ENCODE measurements around the gene SMURF2. TPM values are rescaled to one million over a fixed set of nuclear protein-coding genes. Genes with fewer than 3 reads are reported as not detected.

The SMURF2 gene
- polyA plus RNA-seq, 2 of the 4 experiments (the other 2 are of a cell fraction) = 16.7 to 26.3 TPM

GRCh38 chr17:64596988-64597387 is 65.1 kb downstream of the SMURF2 start:
- H3K4me3 ChIP-seq = no peak overlapping the region
- ChIA-PET CTCF (interaction anchor here (1.0 to 2.0 kb wide), 5 partner anchors 18 to 90 kb away, joined by 3 to 4 read pairs (median 4); partner anchors contain the start of genes CEP95 and DDX5), POLR2A (interaction anchor here (1.2 kb wide), 1 partner anchor 92 kb away, joined by 3 read pairs; no protein-coding TSS in a partner anchor)
- no peak for FAIRE-seq
- no peak overlapping the region for H3K27ac ChIP-seq
- DNase-seq (ENCODE audit: low read depth in 1 of 2, low spot score in 1 of 2) = no peak
- H3K4me1 ChIP-seq = no peaks in the 10 kb centered on the region
- no peaks in the 10 kb centered on the region for H3K9me3 ChIP-seq
- TF ChIP-seq NFE2L2 (conservative IDR thresholded peaks at IDR 0.05; ENCODE audit: low read length) = no peak
- TF ChIP-seq, protein P1, sequence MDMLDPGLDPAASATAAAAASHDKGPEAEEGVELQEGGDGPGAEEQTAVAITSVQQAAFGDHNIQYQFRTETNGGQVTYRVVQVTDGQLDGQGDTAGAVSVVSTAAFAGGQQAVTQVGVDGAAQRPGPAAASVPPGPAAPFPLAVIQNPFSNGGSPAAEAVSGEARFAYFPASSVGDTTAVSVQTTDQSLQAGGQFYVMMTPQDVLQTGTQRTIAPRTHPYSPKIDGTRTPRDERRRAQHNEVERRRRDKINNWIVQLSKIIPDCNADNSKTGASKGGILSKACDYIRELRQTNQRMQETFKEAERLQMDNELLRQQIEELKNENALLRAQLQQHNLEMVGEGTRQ (IDR thresholded peaks at IDR 0.05) = no peak
- TF ChIP-seq HOXB13 (CRISPR knock-in tag; IDR thresholded peaks at IDR 0.05; ENCODE audit: low read depth) = no peak
- no peak for TF ChIP-seq CBX2 (IDR thresholded peaks at IDR 0.05; ENCODE audit: borderline replicate concordance, low read depth)
- TF ChIP-seq, protein P2, sequence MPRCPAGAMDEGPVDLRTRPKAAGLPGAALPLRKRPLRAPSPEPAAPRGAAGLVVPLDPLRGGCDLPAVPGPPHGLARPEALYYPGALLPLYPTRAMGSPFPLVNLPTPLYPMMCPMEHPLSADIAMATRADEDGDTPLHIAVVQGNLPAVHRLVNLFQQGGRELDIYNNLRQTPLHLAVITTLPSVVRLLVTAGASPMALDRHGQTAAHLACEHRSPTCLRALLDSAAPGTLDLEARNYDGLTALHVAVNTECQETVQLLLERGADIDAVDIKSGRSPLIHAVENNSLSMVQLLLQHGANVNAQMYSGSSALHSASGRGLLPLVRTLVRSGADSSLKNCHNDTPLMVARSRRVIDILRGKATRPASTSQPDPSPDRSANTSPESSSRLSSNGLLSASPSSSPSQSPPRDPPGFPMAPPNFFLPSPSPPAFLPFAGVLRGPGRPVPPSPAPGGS (IDR thresholded peaks at IDR 0.05) = no peak
- TF ChIP-seq, protein P3, sequence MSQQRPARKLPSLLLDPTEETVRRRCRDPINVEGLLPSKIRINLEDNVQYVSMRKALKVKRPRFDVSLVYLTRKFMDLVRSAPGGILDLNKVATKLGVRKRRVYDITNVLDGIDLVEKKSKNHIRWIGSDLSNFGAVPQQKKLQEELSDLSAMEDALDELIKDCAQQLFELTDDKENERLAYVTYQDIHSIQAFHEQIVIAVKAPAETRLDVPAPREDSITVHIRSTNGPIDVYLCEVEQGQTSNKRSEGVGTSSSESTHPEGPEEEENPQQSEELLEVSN (IDR thresholded peaks at IDR 0.05; ENCODE audit: borderline replicate concordance, low read depth) = no peak
- no peak for TF ChIP-seq ESRRA (IDR thresholded peaks at IDR 0.05; ENCODE audit: borderline replicate concordance, low read length)
- no peak for TF ChIP-seq HOXA7 (CRISPR knock-in tag; IDR thresholded peaks at IDR 0.05)
- no peak for TF ChIP-seq POLR2A (IDR thresholded peaks at IDR 0.05; ENCODE audit: low read length)
- no peak for TF ChIP-seq NR3C1 (IDR thresholded peaks at IDR 0.05)
- no peak for TF ChIP-seq TFCP2L1 (CRISPR knock-in tag; IDR thresholded peaks at IDR 0.05)
- TF ChIP-seq ATOH8 (CRISPR knock-in tag; IDR thresholded peaks at IDR 0.05; ENCODE audit: low read depth) = no peak
- no peak for TF ChIP-seq RAD21 (conservative IDR thresholded peaks at IDR 0.05 in 1 of 2, IDR thresholded peaks at IDR 0.05 in 1 of 2)
- TF ChIP-seq MAX (IDR thresholded peaks at IDR 0.05) = no peak
- TF ChIP-seq MAFK (IDR thresholded peaks at IDR 0.05; ENCODE audit: partially characterized antibody) = no peak
- no peak for TF ChIP-seq EHF (CRISPR knock-in tag; IDR thresholded peaks at IDR 0.05)
- TF ChIP-seq, protein P4, sequence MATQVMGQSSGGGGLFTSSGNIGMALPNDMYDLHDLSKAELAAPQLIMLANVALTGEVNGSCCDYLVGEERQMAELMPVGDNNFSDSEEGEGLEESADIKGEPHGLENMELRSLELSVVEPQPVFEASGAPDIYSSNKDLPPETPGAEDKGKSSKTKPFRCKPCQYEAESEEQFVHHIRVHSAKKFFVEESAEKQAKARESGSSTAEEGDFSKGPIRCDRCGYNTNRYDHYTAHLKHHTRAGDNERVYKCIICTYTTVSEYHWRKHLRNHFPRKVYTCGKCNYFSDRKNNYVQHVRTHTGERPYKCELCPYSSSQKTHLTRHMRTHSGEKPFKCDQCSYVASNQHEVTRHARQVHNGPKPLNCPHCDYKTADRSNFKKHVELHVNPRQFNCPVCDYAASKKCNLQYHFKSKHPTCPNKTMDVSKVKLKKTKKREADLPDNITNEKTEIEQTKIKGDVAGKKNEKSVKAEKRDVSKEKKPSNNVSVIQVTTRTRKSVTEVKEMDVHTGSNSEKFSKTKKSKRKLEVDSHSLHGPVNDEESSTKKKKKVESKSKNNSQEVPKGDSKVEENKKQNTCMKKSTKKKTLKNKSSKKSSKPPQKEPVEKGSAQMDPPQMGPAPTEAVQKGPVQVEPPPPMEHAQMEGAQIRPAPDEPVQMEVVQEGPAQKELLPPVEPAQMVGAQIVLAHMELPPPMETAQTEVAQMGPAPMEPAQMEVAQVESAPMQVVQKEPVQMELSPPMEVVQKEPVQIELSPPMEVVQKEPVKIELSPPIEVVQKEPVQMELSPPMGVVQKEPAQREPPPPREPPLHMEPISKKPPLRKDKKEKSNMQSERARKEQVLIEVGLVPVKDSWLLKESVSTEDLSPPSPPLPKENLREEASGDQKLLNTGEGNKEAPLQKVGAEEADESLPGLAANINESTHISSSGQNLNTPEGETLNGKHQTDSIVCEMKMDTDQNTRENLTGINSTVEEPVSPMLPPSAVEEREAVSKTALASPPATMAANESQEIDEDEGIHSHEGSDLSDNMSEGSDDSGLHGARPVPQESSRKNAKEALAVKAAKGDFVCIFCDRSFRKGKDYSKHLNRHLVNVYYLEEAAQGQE (IDR thresholded peaks at IDR 0.05) = no peak
- no peak for TF ChIP-seq FOSB (CRISPR knock-in tag; IDR thresholded peaks at IDR 0.05)
- no peak overlapping the region for H3K4me2 ChIP-seq
- no peak for ATAC-seq
- 90% methylated on average over 1 of the region's 1 CpG for WGBS (ENCODE audit: missing lambda C conversion rate)

- Histone ChIP-seq H3K4me1 (no peaks in the 10 kb centered on the region), H3K9me3 (no peaks in the 10 kb centered on the region), H3K27ac (no peak overlapping the region), H3K4me2 (no peak overlapping the region), H3K4me3 (no peak overlapping the region)
- DNase-seq (ENCODE audit: low read depth in 1 of 2, low spot score in 1 of 2) = no peak
- TF ChIP-seq SMC3 (IDR thresholded peaks at IDR 0.05) (no peak), TFCP2L1 (CRISPR knock-in tag; IDR thresholded peaks at IDR 0.05) (no peak), FOSB (CRISPR knock-in tag; IDR thresholded peaks at IDR 0.05) (no peak), FOSL2 (IDR thresholded peaks at IDR 0.05) (no peak), FOSL2 (CRISPR knock-in tag; IDR thresholded peaks at IDR 0.05) (no peak), CHD4 (IDR thresholded peaks at IDR 0.05; ENCODE audit: borderline replicate concordance) (no peak), FOXS1 (CRISPR knock-in tag; IDR thresholded peaks at IDR 0.05) (no peak), HOXA7 (CRISPR knock-in tag; IDR thresholded peaks at IDR 0.05) (no peak), HOXB5 (CRISPR knock-in tag; IDR thresholded peaks at IDR 0.05) (no peak), CBX8 (IDR thresholded peaks at IDR 0.05) (no peak), GATA3 (IDR thresholded peaks at IDR 0.05; ENCODE audit: borderline replicate concordance) (no peak), RAD21 (conservative IDR thresholded peaks at IDR 0.05 in 1 of 2, IDR thresholded peaks at IDR 0.05 in 1 of 2) (no peak), RFX5 (IDR thresholded peaks at IDR 0.05) (no peak), HDAC2 (IDR thresholded peaks at IDR 0.05) (no peak), ZC3H11A (IDR thresholded peaks at IDR 0.05) (no peak), KDM5A (IDR thresholded peaks at IDR 0.05) (no peak), EP300 (IDR thresholded peaks at IDR 0.05) (no peak)
- TF ChIP-seq, protein P2 (IDR thresholded peaks at IDR 0.05) = no peak
- ChIA-PET CTCF (interaction anchor here (1.0 to 2.0 kb wide), 4 partner anchors 18 to 90 kb away, joined by 3 to 4 read pairs (median 4); partner anchors contain the start of genes CEP95 and DDX5), POLR2A (interaction anchor here (1.2 kb wide), 1 partner anchor 91 kb away, joined by 3 read pairs; no protein-coding TSS in a partner anchor)
- no peak for ATAC-seq
- 89% methylated on average over 2 of the region's 2 CpGs for WGBS (ENCODE audit: missing lambda C conversion rate)
- FAIRE-seq = no peak
Measured at GRCh38 chr17:64596439-64596838, 65.7 kb downstream of the SMURF2 start.
